Measurements from ENCODE around the gene NKX1-2. TPM values are rescaled to one million over a fixed set of nuclear protein-coding genes. Genes with fewer than 3 reads are reported as not detected.

The NKX1-2 gene
- total and polyA plus RNA-seq, 8 donors = not detected

- Histone ChIP-seq H3K4me3 (peak within 1 kb of the TSS; percentile 51 to 89 (median 62)), H3K9me3 (no peaks in the 10 kb centered on the region), H3K27me3 (no peaks in the 10 kb centered on the region), H3K27ac (peak within 1 kb of the TSS; percentile 17 to 74 (median 64)), H3K4me1 (peaks cover 0 to 3% (median 0%) of the 10 kb centered on the region in 3 donors), H3K36me3 (no peaks in the 10 kb centered on the region)
- ATAC-seq (peak; percentile 98 to 99 (median 98)), DNase-seq (peak; percentile 83 to 94 (median 86)), FAIRE-seq (no peak)
- TF ChIP-seq CTCF (IDR thresholded peaks at IDR 0.05) = peak; percentile 23 to 58 (median 34)
- 0 to 1% methylated on average over 70 to 81 of the region's 81 CpGs for WGBS, 2 donors
- intact Hi-C loops (cut with DNase I) = no loop called here
Observed at GRCh38 chr10:124461642-124462347, 12.0 kb upstream of the NKX1-2 start, which contains the start of gene LHPP. Gene LHPP, plus strand, starts transcription at chr10:124461823. Its CDS starts 40 bp downstream, at chr10:124461863.

- 90 to 95% methylated on average over 5 of the region's 5 CpGs for WGBS, 2 donors
- intact Hi-C loops (cut with DNase I) = no loop called here
- no peak for TF ChIP-seq CTCF (IDR thresholded peaks at IDR 0.05)
- no peak overlapping the region for H3K27ac ChIP-seq
- DNase-seq (no peak), ATAC-seq (no peak), FAIRE-seq (no peak)
- no peak overlapping the region for H3K4me3 ChIP-seq
- no peaks in the 10 kb centered on the region for H3K9me3 ChIP-seq
- H3K36me3 ChIP-seq = no peaks in the 10 kb centered on the region
- peaks cover 0 to 3% (median 0%) of the 10 kb centered on the region in 3 donors for H3K4me1 ChIP-seq
- no peaks in the 10 kb centered on the region for H3K27me3 ChIP-seq
Observed at GRCh38 chr10:124460144-124460543, 10.3 kb upstream of the NKX1-2 start.

- DNase-seq (no peak), FAIRE-seq (no peak), ATAC-seq (no peak)
- no peak for TF ChIP-seq CTCF (IDR thresholded peaks at IDR 0.05)
- 6 to 11% methylated on average over 1 of the region's 1 CpG for WGBS, 2 donors
- no peak overlapping the region for H3K27ac ChIP-seq
- no peaks in the 10 kb centered on the region for H3K9me3 ChIP-seq
- H3K4me1 ChIP-seq = peaks cover 0 to 3% (median 0%) of the 10 kb centered on the region in 3 donors
- no peaks in the 10 kb centered on the region for H3K36me3 ChIP-seq
- H3K4me3 ChIP-seq = no peak overlapping the region
- intact Hi-C loops (cut with DNase I) = no loop called here
- H3K27me3 ChIP-seq = no peaks in the 10 kb centered on the region
Observed at GRCh38 chr10:124459395-124459794, 9.6 kb upstream of the NKX1-2 start.

- intact Hi-C loops (cut with DNase I) = no loop called here
- DNase-seq = no peak
- Histone ChIP-seq H3K36me3 (no peaks in the 10 kb centered on the region), H3K4me3 (no peak overlapping the region), H3K27me3 (no peaks in the 10 kb centered on the region), H3K4me1 (peaks cover 0 to 3% (median 0%) of the 10 kb centered on the region in 3 donors), H3K9me3 (no peaks in the 10 kb centered on the region), H3K27ac (no peak overlapping the region)
- ATAC-seq = no peak
- no peak for FAIRE-seq
- no peak for TF ChIP-seq CTCF (IDR thresholded peaks at IDR 0.05)
- 62 to 73% methylated on average over 2 of the region's 2 CpGs for WGBS, 2 donors
Observed at GRCh38 chr10:124458889-124459288, 9.1 kb upstream of the NKX1-2 start.

GRCh38 chr10:124458473-124458872 is 8.6 kb upstream of the NKX1-2 start:
- H3K36me3 ChIP-seq = no peaks in the 10 kb centered on the region
- no peak overlapping the region for H3K4me3 ChIP-seq
- H3K27me3 ChIP-seq = no peaks in the 10 kb centered on the region
- no peak for TF ChIP-seq CTCF (IDR thresholded peaks at IDR 0.05)
- DNase-seq (no peak), FAIRE-seq (no peak), ATAC-seq (no peak)
- H3K27ac ChIP-seq = no peak overlapping the region
- intact Hi-C loops (cut with DNase I) = no loop called here
- 83 to 91% methylated on average over 4 of the region's 4 CpGs for WGBS, 2 donors
- peaks cover 0 to 3% (median 0%) of the 10 kb centered on the region in 3 donors for H3K4me1 ChIP-seq
- H3K9me3 ChIP-seq = no peaks in the 10 kb centered on the region
